Stimulated activated CD4-positive, alpha-beta T cell treated with anti-CD3 and anti-CD28 coated beads, Interleukin-2, amount 100 ng/mL, for 48 hours (primary cell): ENCODE measurements around the gene ZFP57.
A peak's percentile ranks its signal among the peaks of the same experiment; 100 is the strongest.

ENCODE experiments used
- DNase-seq, 2 donors: peaks; one replicate each; pipeline ENCODE4 v3.0.0-alpha.2; 2020

ZFP57 gene

GRCh38 chr6:29651413-29652197 lies 29.3 kb downstream of the ZFP57 start:
- DNase-seq, result no peak

- DNase-seq, result peak; percentile 98 to 100
Observed at GRCh38 chr6:29649701-29650673, 31.0 kb downstream of the ZFP57 start.

DNA sequence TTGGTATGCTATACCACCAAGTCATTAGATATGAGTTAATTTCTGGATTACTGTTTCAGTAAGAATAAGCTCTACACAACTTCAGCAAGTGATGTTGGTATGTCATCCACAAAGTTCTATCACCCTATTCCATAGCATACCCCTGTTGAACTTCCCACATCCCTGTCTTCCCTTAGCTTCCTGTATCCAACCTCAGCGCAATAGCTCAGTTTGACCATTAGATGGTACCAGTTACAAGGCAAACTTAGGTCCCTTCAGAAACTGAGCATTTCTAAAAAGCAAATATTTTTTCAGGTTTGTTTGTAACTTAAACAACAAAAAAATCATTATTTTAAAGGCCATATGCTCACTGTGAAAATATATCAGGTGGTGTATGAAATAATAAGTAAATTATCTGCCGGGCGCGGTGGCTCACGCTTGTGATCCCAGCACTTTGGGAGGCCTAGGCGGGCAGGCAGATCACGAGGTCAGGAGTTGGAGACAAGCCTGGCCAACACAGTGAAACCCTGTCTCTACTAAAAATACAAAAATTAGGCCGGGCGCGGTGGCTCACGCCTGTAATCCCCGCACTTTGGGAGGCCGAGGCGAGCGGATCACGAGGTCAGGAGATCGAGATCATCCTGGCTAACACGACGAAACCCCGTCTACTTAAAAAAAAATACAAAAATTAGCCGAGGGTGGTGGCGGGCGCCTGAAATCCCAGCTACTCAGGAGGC lies 32.9 kb downstream of the ZFP57 start:
- no peak for DNase-seq

GRCh38 chr6:29641430-29642148 lies 39.4 kb downstream of the ZFP57 start:
- DNase-seq, result no peak

- DNase-seq, result no peak
Observed at GRCh38 chr6:29637247-29637646, 43.7 kb downstream of the ZFP57 start.

DNA sequence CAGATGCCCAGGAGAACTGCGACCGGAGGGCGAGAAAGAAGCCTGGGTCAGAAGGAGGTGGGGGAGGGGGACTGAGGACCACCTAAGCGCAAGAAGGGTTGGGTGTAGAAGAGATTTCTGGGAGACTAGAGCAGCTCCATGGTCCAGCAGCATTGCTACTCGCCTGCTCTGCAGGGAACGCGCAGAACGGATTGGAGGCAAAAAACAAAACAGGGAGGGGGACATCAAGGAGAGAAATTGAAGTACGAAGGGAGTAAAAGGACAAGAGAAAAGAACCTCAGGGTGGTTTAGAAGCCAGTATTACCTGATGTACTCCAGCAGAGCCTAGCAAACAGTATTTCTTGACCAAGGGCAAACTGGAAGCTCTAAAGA lies 47.4 kb downstream of the ZFP57 start:
- no peak for DNase-seq

DNA sequence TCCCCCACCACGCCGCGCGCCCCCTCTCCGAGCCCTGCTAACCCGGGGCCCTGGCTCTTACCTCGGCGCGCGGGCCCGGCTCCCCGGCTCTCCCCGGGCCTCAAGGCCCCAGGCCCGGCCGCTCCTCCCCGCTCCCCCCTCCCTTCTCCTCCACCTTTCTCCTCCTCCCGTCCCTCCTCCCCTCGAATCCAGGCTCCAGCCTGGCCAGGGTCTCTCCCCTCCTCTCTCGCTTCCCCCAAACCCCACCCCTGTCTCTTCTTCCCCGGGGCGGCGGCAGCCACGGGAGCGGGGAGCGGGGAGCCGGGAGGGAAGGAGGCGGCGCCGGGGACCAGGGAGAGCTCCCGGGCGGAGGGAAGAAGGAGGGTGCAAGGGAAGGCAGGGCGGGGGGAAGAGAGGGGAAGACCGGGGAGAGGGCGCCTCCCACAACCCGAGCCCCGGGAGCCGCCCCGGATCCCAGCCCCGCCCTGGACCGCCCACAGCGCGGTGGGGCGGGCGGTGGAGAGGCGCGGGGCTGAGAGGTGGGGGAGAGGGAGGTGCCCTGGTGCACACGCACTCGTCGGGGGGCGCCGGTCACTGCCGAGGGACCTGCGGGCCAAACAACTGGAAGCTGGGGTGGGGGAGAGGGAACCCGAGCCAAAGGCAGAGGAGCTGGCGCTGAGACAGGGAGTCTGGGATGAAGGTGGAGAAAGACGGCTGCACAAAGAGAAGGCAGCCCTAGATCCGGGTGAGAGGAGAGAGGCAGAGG lies 48.0 kb downstream of the ZFP57 start, which contains the start of gene GABBR1:
TSS of gene GABBR1 (minus strand) at position 395 of the 745 bp plus-strand sequence. CDS start 798 bp downstream, outside the sequence.
- DNase-seq, result peak; percentile 45 to 65

- DNase-seq, result peak in 1 of 2 donors; percentile 34
Observed at GRCh38 chr6:29631860-29632731, 48.9 kb downstream of the ZFP57 start.

DNA sequence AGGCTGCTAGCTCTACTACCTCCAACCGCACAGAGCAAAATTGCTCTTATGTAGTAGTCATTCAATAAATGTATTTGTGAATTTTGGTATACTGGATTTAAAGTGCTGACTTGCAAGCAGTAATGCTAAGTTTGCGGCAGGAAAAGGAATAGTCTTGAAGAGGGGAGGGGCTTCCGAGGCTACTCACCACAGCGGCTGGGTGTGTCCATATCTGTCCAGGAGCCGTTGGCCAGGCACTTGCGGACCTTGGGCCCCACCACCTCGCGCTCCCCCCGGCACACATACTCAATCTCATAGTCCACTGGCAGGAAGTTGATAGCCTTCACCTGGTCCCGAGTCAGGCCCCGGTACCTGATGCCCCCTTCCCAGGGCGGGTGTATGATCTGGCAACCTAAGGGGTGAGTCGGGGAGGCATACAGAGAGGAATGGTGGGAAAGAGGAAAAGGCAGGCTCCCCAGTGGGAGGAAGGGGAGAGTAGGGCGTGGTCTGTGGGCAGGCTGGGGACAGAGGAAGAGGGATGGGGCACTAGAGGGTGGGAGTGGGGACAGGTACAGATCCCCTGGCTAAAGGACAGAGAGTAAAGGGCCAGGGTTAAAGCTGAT lies 49.6 kb downstream of the ZFP57 start:
- no peak for DNase-seq

DNA sequence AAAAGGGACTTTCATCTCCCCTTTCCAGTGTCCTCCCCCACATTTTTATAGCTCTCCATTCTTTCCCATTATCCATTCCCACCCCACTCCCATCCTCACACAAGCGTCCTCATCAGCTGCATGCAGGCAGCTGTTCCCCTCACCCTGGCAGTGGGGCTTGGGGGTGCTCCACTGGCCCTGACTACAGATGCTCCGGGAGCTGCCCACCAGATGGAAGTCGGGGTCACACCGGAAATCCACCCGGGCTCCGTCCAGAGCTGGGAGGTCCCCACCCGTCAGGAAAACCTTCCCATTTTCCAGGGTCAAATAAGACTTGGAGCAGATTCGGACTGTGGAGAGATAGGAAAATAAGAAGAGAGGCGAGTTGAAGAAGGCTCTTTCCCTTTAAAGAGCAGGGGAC lies 50.6 kb downstream of the ZFP57 start:
- DNase-seq, result no peak

GRCh38 chr6:29629571-29629970 lies 51.4 kb downstream of the ZFP57 start:
- DNase-seq, result no peak

DNA sequence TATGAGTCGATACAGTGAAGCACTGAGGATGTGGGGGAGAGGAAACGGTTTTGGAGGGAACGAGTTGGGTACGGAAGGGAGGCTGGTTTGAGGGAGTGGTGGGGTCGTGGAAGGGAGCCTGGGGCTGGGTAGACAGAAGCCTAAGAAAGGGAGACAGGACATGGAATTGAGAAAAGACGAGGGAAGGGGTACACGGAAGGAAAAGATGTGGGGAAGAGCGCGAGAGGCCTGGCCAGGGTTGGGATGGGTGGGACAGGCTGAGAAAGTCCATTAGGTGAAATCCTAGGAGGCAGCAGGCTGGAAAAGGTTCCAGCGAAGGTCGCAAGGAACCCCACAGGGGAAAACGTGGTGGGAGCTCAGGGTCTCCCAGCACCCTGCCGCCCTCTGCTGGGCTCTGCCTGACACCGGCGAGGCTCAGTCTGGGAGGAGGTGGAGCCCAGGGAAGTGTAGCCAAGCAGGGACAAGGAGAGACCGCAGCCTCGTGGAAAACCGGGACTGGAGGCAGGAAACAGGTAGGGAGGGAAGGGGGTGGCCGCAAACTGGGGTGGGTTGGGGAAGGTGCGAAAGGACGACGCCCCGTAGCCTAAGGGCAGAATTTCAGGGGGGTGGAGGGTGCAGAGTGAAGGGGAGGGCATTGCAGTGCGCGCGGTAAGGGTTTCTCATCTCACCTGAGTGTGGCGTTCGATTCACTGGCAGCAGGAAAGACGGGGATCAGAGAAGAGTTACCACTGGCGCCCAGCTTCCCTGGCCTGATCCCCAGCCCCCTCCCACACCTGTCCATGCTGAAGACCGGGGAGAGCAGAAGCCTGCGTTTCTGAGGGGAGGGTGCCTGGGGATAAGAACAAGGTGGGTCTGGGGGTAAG lies 52.3 kb downstream of the ZFP57 start:
- DNase-seq, result peak; percentile 55 to 63

GRCh38 chr6:29627755-29628418 lies 53.1 kb downstream of the ZFP57 start:
- peak; percentile 23 to 37 for DNase-seq

DNA sequence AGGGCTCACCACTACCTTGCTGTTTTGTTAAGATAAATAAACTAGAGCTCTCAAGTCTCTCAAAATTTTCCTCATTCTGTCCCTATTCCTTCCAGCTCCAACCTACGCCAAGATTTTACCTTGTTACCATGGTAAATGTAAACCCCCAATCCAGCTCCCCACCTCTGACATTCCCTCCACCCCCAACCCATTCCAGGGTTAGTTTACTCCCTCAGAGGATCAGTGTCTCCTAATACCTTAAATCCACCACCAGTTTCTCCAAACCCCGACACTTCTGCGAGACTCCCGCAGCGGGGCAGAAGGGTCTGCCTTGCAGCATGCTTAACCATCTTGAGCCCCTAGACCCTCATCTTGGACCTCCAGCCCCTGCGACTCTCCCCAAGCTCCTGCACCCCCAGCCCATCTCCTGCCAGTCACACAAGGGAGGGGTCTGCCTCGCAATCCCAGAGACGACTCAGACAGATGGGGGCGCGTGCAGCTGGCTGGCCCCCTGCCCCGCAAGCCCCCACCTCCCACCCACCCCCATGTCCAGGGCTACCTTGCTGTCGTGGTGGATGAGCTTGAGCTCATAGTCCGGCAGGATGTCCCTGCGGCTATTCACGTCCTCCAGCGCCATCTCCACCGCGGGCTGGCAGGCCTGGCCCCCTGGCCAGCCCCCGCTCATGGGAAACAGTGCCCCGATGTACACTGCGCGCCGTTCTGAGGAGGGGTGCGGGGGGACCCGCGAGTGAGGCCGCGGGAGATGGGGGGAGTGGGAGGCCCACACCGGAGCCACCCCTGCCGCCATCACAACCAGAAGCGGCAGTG lies 53.8 kb downstream of the ZFP57 start:
- no peak for DNase-seq

- DNase-seq, result no peak
Observed at GRCh38 chr6:29625337-29625930, 55.5 kb downstream of the ZFP57 start.

GRCh38 chr6:29624520-29624961 lies 56.4 kb downstream of the ZFP57 start:
- no peak for DNase-seq
